ENCODE measurements around the gene GSTP1. TPM values are rescaled to one million over a fixed set of nuclear protein-coding genes. Genes with fewer than 3 reads are reported as not detected.
"Not testable (repeated sequence)": the region's sequence is repeated elsewhere in the genome, so short reads cannot be mapped to it uniquely, and the experiment has no call there.

Gene GSTP1
- total and polyA plus RNA-seq, 2 experiments from 2014 or later = 1,040 to 1,982 TPM

DNA sequence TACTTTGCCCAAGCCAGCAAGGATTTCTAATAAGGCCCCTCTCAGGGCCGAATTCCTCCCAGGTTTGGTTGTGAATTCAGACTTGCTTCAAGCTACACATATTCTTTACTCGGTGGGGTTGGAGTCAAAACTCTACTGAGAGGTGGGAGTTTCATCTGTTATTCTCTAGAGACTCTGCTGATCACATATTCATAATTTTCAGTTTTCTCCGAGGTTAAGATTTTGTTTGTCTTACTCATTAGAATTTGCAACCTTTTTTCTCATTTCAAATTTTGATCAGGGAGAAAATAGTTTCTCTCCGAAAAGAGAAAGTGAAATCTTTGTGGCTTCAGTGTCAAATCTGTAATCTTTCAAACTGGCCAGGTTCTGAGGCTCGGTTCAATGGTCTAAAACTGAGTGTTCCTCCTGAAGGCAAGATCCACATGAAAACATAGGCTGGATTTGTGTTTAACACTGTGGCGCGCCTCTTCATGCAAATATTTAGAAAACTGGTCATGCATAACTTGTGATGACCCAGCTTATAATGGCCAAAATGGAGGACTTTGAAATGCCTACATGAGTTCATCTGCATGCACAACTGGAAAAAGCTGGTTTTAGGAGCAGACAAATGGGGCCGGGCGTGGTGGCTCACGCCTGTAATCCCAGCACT lies 21.5 kb upstream of the GSTP1 start:
- Histone ChIP-seq H3K27me3 (no peaks in the 10 kb centered on the region), H3K36me3 (replicated peaks; ENCODE audit: insufficient read depth, low read depth) (no peaks in the 10 kb centered on the region)
- DNase-seq (ENCODE audit: low spot score) = no peak

DNA sequence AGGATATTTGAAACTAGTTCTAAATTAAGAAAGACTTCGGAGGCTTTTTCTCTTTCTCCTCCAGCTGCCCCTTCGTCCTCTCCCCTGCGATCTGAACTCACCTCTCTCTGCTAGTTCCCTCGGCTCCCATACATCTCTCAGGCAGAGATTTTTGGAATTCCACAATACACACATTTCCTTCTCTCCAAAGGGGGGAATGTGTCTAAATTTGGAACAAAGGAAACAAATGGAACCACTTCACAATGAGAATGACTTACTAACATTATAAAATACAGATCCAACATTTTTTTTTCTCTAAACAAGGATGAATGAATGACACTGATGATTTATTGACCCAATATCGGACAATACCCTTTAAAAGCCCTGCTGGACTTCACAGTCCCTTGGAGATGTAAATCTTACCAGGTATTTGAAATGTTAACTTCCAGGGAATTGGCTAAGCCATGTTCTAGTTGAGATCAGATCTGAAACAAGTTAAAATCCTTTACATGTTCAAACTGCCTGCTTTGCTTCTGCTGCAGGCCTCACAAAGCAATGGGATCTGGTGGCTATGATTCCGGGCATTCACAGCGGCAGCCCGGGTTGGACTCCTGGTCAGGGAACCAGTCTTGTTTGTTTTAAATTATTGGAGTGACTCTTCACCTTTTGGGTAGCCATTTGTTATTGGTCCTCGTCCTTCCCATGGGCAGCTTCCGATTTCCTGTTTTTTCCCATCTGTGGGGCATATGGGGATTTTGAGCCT lies 20.5 kb upstream of the GSTP1 start:
- Histone ChIP-seq H3K9me2 (replicated peaks; ENCODE audit: insufficient read depth) (no peaks in the 10 kb centered on the region), H2AFZ (no peak overlapping the region), H3K4me1 (ENCODE audit: insufficient read depth) (peaks cover 21% of the 10 kb centered on the region), H3K4me2 (no peak overlapping the region), H4K20me1 (ENCODE audit: insufficient read depth, poor library complexity, severe bottlenecking) (no peaks in the 10 kb centered on the region), H3K36me3 (replicated peaks; ENCODE audit: insufficient read depth, low read depth) (no peaks in the 10 kb centered on the region), H3K79me2 (no peaks in the 10 kb centered on the region), H3K27me3 (no peaks in the 10 kb centered on the region), H3K4me3 (no peak overlapping the region), H3K9me3 (ENCODE audit: low read depth) (no peaks in the 10 kb centered on the region), H3K27ac (peak overlapping the region; percentile 89)
- DNase-seq (ENCODE audit: low spot score) = no peak
- WGBS (ENCODE audit: low lambda C conversion rate, missing lambda C conversion rate) = 77% methylated on average over 10 of the region's 10 CpGs
- TF ChIP-seq, protein P1, sequence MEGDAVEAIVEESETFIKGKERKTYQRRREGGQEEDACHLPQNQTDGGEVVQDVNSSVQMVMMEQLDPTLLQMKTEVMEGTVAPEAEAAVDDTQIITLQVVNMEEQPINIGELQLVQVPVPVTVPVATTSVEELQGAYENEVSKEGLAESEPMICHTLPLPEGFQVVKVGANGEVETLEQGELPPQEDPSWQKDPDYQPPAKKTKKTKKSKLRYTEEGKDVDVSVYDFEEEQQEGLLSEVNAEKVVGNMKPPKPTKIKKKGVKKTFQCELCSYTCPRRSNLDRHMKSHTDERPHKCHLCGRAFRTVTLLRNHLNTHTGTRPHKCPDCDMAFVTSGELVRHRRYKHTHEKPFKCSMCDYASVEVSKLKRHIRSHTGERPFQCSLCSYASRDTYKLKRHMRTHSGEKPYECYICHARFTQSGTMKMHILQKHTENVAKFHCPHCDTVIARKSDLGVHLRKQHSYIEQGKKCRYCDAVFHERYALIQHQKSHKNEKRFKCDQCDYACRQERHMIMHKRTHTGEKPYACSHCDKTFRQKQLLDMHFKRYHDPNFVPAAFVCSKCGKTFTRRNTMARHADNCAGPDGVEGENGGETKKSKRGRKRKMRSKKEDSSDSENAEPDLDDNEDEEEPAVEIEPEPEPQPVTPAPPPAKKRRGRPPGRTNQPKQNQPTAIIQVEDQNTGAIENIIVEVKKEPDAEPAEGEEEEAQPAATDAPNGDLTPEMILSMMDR (IDR thresholded peaks at IDR 0.05; ENCODE audit: poor library complexity) = no peak

More for the DNA sequence above, 21.5 kb upstream of the GSTP1 start:
- Histone ChIP-seq H3K9me2 (replicated peaks; ENCODE audit: insufficient read depth) (no peaks in the 10 kb centered on the region), H3K9me3 (ENCODE audit: low read depth) (no peaks in the 10 kb centered on the region), H2AFZ (no peak overlapping the region), H3K27ac (peak overlapping the region; percentile 89), H4K20me1 (ENCODE audit: insufficient read depth, poor library complexity, severe bottlenecking) (no peaks in the 10 kb centered on the region), H3K4me1 (ENCODE audit: insufficient read depth) (peaks cover 21% of the 10 kb centered on the region), H3K79me2 (no peaks in the 10 kb centered on the region), H3K4me3 (no peak overlapping the region), H3K4me2 (no peak overlapping the region)
- 92% methylated on average over 10 of the region's 10 CpGs for WGBS (ENCODE audit: low lambda C conversion rate, missing lambda C conversion rate)
- no peak for TF ChIP-seq EZH2phosphoT487 (IDR thresholded peaks at IDR 0.05; ENCODE audit: low read depth, severe bottlenecking, unreplicated experiment)
- TF ChIP-seq EZH2 (IDR thresholded peaks at IDR 0.05; ENCODE audit: borderline replicate concordance) = no peak
- TF ChIP-seq, protein P1 (IDR thresholded peaks at IDR 0.05; ENCODE audit: poor library complexity) = no peak

DNA sequence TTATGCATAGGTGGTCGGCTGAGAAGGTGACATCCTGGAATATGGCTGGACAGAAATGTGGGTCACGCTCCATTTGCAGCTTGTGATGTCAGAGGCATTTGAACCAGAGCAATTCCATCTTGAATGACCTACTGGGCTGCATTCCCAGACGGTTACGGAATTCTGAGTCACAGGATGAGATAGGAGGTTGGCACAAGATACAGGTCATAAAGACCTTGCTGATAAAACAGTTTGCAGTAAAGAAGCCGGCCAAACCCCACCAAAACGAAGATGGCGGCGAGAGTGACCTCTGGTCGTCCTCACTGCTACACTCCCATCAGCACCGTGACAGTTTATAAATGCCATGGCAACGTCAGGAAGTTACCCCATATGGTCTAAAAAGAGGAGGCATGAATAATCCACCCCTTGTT lies 19.9 kb upstream of the GSTP1 start:
- H2AFZ ChIP-seq; H3K79me2 ChIP-seq; H3K4me3 ChIP-seq; H3K9me3 ChIP-seq (ENCODE audit: low read depth); H3K27me3 ChIP-seq; H3K36me3 ChIP-seq (replicated peaks; ENCODE audit: insufficient read depth, low read depth); H3K9me2 ChIP-seq (replicated peaks; ENCODE audit: insufficient read depth); H3K4me2 ChIP-seq; H4K20me1 ChIP-seq (ENCODE audit: insufficient read depth, poor library complexity, severe bottlenecking): not testable (repeated sequence)
- H3K27ac ChIP-seq = peak overlapping the region; percentile 89
- peak; percentile 75 for DNase-seq (ENCODE audit: low spot score)
- 55% methylated on average over 11 of the region's 11 CpGs for WGBS (ENCODE audit: low lambda C conversion rate, missing lambda C conversion rate)
- H3K4me1 ChIP-seq (ENCODE audit: insufficient read depth) = peaks cover 16% of the 10 kb centered on the region

DNA sequence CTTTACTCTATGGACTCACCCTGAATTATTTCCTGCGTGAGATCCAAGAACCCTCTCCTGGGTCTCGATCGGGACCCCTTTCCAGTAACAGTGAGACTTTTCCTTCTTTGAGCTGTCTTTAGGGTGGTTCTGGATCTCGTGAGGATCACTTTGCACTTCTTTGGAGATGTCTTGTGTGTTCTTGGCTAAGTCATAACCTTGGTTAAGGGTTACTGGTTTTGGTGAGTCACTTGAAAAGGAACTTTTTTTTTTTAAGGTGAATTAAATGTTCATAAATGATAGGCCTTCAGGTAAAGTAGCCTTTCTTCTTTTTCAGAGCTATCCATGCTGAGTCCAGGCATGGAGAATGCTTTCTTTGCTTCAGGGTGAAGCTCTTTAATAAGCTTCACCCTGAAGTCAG lies 19.4 kb upstream of the GSTP1 start:
- Histone ChIP-seq H3K9me2 (replicated peaks; ENCODE audit: insufficient read depth) (no peaks in the 10 kb centered on the region), H3K79me2 (no peaks in the 10 kb centered on the region), H2AFZ (no peak overlapping the region), H3K27me3 (no peaks in the 10 kb centered on the region), H3K36me3 (replicated peaks; ENCODE audit: insufficient read depth, low read depth) (no peaks in the 10 kb centered on the region), H3K27ac (peak overlapping the region; percentile 81), H3K4me2 (no peak overlapping the region), H3K4me3 (no peak overlapping the region), H3K4me1 (ENCODE audit: insufficient read depth) (peaks cover 13% of the 10 kb centered on the region), H3K9me3 (ENCODE audit: low read depth) (no peaks in the 10 kb centered on the region), H4K20me1 (ENCODE audit: insufficient read depth, poor library complexity, severe bottlenecking) (no peaks in the 10 kb centered on the region)
- 94% methylated on average over 4 of the region's 4 CpGs for WGBS (ENCODE audit: low lambda C conversion rate, missing lambda C conversion rate)
- TF ChIP-seq EZH2phosphoT487 (IDR thresholded peaks at IDR 0.05; ENCODE audit: low read depth, severe bottlenecking, unreplicated experiment) = no peak
- TF ChIP-seq, protein P1 (IDR thresholded peaks at IDR 0.05; ENCODE audit: poor library complexity) = no peak
- TF ChIP-seq EZH2 (IDR thresholded peaks at IDR 0.05; ENCODE audit: borderline replicate concordance) = no peak
- DNase-seq (ENCODE audit: low spot score) = no peak
